ENCODE measurements around the gene FAM217B. TPM values are rescaled to one million over a fixed set of nuclear protein-coding genes. Genes with fewer than 3 reads are reported as not detected.

FAM217B gene
- total RNA-seq, 1 experiment from 2014 or later, result 8.1 TPM

DNA sequence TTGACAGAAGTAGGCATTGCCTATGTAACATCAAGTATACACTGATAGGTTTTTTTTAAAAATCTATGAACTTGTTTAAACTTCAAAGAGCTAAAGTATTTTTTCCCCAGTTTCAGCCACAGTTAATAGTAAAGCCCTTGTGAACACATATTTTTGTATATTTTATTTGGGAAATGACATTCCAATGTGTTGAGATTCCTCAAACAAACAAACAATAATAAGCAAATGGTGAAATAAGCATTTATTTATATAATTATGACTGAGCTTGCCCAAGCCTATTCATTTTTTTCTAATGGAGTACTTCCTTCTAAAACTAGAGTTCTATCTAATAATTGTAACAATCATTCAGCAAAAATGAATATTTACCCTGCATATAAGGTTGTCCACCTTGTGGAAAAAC is 19.2 kb upstream of the FAM217B start (continued):
- TF ChIP-seq, protein P1, sequence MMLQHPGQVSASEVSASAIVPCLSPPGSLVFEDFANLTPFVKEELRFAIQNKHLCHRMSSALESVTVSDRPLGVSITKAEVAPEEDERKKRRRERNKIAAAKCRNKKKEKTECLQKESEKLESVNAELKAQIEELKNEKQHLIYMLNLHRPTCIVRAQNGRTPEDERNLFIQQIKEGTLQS (IDR thresholded peaks at IDR 0.05), result no peak
- TF ChIP-seq EZH2phosphoT487 (IDR thresholded peaks at IDR 0.05; ENCODE audit: borderline replicate concordance) (no peak), CEBPB (IDR thresholded peaks at IDR 0.05; ENCODE audit: low read depth) (no peak), SIN3A (IDR thresholded peaks at IDR 0.05; ENCODE audit: low read depth) (no peak)
- TF ChIP-seq, protein P2, sequence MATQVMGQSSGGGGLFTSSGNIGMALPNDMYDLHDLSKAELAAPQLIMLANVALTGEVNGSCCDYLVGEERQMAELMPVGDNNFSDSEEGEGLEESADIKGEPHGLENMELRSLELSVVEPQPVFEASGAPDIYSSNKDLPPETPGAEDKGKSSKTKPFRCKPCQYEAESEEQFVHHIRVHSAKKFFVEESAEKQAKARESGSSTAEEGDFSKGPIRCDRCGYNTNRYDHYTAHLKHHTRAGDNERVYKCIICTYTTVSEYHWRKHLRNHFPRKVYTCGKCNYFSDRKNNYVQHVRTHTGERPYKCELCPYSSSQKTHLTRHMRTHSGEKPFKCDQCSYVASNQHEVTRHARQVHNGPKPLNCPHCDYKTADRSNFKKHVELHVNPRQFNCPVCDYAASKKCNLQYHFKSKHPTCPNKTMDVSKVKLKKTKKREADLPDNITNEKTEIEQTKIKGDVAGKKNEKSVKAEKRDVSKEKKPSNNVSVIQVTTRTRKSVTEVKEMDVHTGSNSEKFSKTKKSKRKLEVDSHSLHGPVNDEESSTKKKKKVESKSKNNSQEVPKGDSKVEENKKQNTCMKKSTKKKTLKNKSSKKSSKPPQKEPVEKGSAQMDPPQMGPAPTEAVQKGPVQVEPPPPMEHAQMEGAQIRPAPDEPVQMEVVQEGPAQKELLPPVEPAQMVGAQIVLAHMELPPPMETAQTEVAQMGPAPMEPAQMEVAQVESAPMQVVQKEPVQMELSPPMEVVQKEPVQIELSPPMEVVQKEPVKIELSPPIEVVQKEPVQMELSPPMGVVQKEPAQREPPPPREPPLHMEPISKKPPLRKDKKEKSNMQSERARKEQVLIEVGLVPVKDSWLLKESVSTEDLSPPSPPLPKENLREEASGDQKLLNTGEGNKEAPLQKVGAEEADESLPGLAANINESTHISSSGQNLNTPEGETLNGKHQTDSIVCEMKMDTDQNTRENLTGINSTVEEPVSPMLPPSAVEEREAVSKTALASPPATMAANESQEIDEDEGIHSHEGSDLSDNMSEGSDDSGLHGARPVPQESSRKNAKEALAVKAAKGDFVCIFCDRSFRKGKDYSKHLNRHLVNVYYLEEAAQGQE (IDR thresholded peaks at IDR 0.05; ENCODE audit: low read depth), result no peak

DNA sequence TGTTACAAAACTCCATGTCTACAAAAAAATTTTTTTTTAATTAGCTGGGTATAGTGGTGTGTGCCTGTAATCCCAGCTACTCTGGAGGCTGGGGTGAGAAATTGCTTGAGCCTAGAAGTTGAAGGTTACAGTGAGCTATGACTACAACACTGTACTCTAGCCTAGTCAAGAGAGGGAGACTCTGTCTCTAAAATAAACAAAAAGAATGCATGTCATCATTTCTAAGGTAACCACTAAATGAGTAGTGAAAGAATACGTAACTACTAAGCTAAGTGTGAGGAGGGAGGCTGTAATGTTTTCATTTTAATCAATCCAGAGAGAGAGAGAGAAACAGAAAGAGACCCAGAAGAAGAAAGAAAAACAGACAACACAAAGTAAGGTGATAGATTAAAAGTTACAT is 16.7 kb upstream of the FAM217B start:
- intact Hi-C loops (cut with micrococcal nuclease), result loop anchor here (5.0 kb wide), 1 partner anchor 61 kb away; no protein-coding TSS in a partner anchor
- TF ChIP-seq, protein P3, sequence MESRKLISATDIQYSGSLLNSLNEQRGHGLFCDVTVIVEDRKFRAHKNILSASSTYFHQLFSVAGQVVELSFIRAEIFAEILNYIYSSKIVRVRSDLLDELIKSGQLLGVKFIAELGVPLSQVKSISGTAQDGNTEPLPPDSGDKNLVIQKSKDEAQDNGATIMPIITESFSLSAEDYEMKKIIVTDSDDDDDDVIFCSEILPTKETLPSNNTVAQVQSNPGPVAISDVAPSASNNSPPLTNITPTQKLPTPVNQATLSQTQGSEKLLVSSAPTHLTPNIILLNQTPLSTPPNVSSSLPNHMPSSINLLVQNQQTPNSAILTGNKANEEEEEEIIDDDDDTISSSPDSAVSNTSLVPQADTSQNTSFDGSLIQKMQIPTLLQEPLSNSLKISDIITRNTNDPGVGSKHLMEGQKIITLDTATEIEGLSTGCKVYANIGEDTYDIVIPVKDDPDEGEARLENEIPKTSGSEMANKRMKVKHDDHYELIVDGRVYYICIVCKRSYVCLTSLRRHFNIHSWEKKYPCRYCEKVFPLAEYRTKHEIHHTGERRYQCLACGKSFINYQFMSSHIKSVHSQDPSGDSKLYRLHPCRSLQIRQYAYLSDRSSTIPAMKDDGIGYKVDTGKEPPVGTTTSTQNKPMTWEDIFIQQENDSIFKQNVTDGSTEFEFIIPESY (IDR thresholded peaks at IDR 0.05; ENCODE audit: extremely low read depth, insufficient replicate concordance, low read length), result no peak
- TF ChIP-seq JUND (IDR thresholded peaks at IDR 0.05), result no peak
- TF ChIP-seq ZNF274 (IDR thresholded peaks at IDR 0.05; ENCODE audit: low read depth, low read length), result no peak
- TF ChIP-seq SRF (IDR thresholded peaks at IDR 0.05; ENCODE audit: low read depth), result no peak
- TF ChIP-seq EZH2phosphoT487 (IDR thresholded peaks at IDR 0.05; ENCODE audit: borderline replicate concordance), result no peak
- TF ChIP-seq FOSL1 (IDR thresholded peaks at IDR 0.05; ENCODE audit: low read depth), result no peak
- DNase-seq (ENCODE audit: low read depth, low spot score), result no peak
- no peaks in the 10 kb centered on the region for H3K36me3 ChIP-seq (ENCODE audit: control insufficient read depth in 1 of 2, insufficient read depth in 2 of 2, low read length in 2 of 2)
- CTCF ChIA-PET, result interaction anchor here (2.4 kb wide), 1 partner anchor 10 kb away, joined by 10 read pairs; the partner anchor contains the start of gene SYCP2
- ATAC-seq, result no peak
- H3K9me3 ChIP-seq (ENCODE audit: control insufficient read depth in 1 of 2, insufficient read depth in 1 of 2, low read depth in 1 of 2, low read length in 2 of 2), result no peaks in the 10 kb centered on the region
- H3K9ac ChIP-seq (ENCODE audit: low read length), result no peak overlapping the region
- H3K4me1 ChIP-seq (ENCODE audit: control insufficient read depth in 1 of 2, insufficient read depth in 2 of 2, low read length in 2 of 2), result no peaks in the 10 kb centered on the region; a peak in 1 of 4 replicates
- H3K9me2 ChIP-seq (ENCODE audit: insufficient read depth), result no peaks in the 10 kb centered on the region
- H3K27me3 ChIP-seq (ENCODE audit: insufficient read depth, low read length), result peaks cover 38% of the 10 kb centered on the region
- no peak overlapping the region for H3K4me2 ChIP-seq (ENCODE audit: low read length)
- H3K4me3 ChIP-seq (replicated peaks in 1 of 2; ENCODE audit: low read depth in 1 of 2, low read length in 2 of 2), result no peak overlapping the region
- no peaks in the 10 kb centered on the region for H4K20me1 ChIP-seq (ENCODE audit: insufficient read depth)
- RAD21 ChIA-PET (ENCODE audit: low non-redundant PET in 1 of 2, low total read pairs in 2 of 2, uncharacterized antibody in 2 of 2, unreplicated experiment in 2 of 2), result no interaction called here
- H3K79me2 ChIP-seq (ENCODE audit: insufficient read depth, low read length), result no peaks in the 10 kb centered on the region
- BruUV-seq (replicated peaks), result no TSS peak
- POLR2A ChIA-PET, result no interaction called here
- H3K27ac ChIP-seq (ENCODE audit: low read depth, low read length), result no peak overlapping the region
- no peak overlapping the region for H2AFZ ChIP-seq (ENCODE audit: low read depth, low read length, poor library complexity, severe bottlenecking)

Data from HCT116 (cell line).